Nephron progenitor cell (in vitro differentiated cells): ENCODE data around the gene FHOD1.

Experiments used
- DNase-seq: peaks from one replicate; pipeline ENCODE4 v3.0.0; 2021
- H3K27ac Mint-ChIP-seq: 2 replicates; pipeline ENCODE4 v1.8.0; 2021; ENCODE audit warnings: mild to moderate bottlenecking, moderate library complexity, mixed read lengths
- H3K27me3 Mint-ChIP-seq: 2 replicates; pipeline ENCODE4 v1.8.0; 2021; ENCODE audit warnings: mild to moderate bottlenecking, low read depth, mixed read lengths; ENCODE audit not compliant: poor library complexity
- H3K36me3 Mint-ChIP-seq: 2 replicates; pipeline ENCODE4 v1.8.0; 2021; ENCODE audit warnings: low read depth, mixed read lengths
- H3K4me1 Mint-ChIP-seq: 2 replicates; pipeline ENCODE4 v1.8.0; 2021; ENCODE audit warnings: mixed read lengths
- H3K4me3 Mint-ChIP-seq: 2 replicates; pipeline ENCODE4 v1.8.0; 2021; ENCODE audit warnings: mild to moderate bottlenecking, moderate library complexity, mixed read lengths
- H3K9me3 Mint-ChIP-seq: 2 replicates; pipeline ENCODE4 v1.8.0; 2021; ENCODE audit warnings: mild to moderate bottlenecking, moderate library complexity, mixed read lengths
- CTCF ChIP-seq: fragments of 200-600 bp; sonication (generic); IDR thresholded peaks from 2 replicates; pipeline ENCODE4 v1.5.0; 2021; ENCODE audit warnings: antibody characterized with exemption

FHOD1 gene

GRCh38 chr16:67206838-67207248 is 40.4 kb downstream of the FHOD1 start:
- Mint-ChIP-seq H3K4me3 (no peak overlapping the region), H3K27me3 (peaks cover 4% of the 10 kb centered on the region), H3K27ac (peak overlapping the region; percentile 68), H3K9me3 (no peaks in the 10 kb centered on the region), H3K4me1 (no peaks in the 10 kb centered on the region), H3K36me3 (no peaks in the 10 kb centered on the region)
- DNase-seq, result no peak
- no peak for TF ChIP-seq CTCF

- Mint-ChIP-seq H3K27me3 (peaks cover 4% of the 10 kb centered on the region), H3K9me3 (no peaks in the 10 kb centered on the region), H3K4me3 (no peak overlapping the region), H3K4me1 (no peaks in the 10 kb centered on the region), H3K27ac (peak overlapping the region; percentile 68), H3K36me3 (no peaks in the 10 kb centered on the region)
- DNase-seq, result no peak
- TF ChIP-seq CTCF, result no peak
These were observed 41.0 kb downstream of the FHOD1 start for GRCh38 chr16:67206129-67206837.

GRCh38 chr16:67204076-67204475 is 43.2 kb downstream of the FHOD1 start:
- DNase-seq, result no peak
- Mint-ChIP-seq H3K27ac (no peak overlapping the region), H3K36me3 (no peaks in the 10 kb centered on the region), H3K4me3 (no peak overlapping the region), H3K4me1 (peaks cover 8% of the 10 kb centered on the region), H3K9me3 (no peaks in the 10 kb centered on the region), H3K27me3 (peaks cover 11% of the 10 kb centered on the region)
- no peak for TF ChIP-seq CTCF

- no peaks in the 10 kb centered on the region for H3K9me3 Mint-ChIP-seq
- peaks cover 8% of the 10 kb centered on the region for H3K4me1 Mint-ChIP-seq
- H3K27ac Mint-ChIP-seq, result no peak overlapping the region
- peaks cover 15% of the 10 kb centered on the region for H3K27me3 Mint-ChIP-seq
- no peak for DNase-seq
- no peak overlapping the region for H3K4me3 Mint-ChIP-seq
- H3K36me3 Mint-ChIP-seq, result peaks cover 5% of the 10 kb centered on the region
- TF ChIP-seq CTCF, result no peak
These were observed 44.3 kb downstream of the FHOD1 start for GRCh38 chr16:67202956-67203493.

GRCh38 chr16:67202426-67202825 is 44.9 kb downstream of the FHOD1 start:
- Mint-ChIP-seq H3K27ac (no peak overlapping the region), H3K4me3 (no peak overlapping the region), H3K36me3 (peaks cover 6% of the 10 kb centered on the region), H3K27me3 (peaks cover 19% of the 10 kb centered on the region), H3K9me3 (no peaks in the 10 kb centered on the region), H3K4me1 (peaks cover 8% of the 10 kb centered on the region)
- no peak for DNase-seq
- no peak for TF ChIP-seq CTCF
